Heart left ventricle (tissue), 13 donors: ENCODE data around the gene TMEM120B.
"Not testable (repeated sequence)": the region's sequence is repeated elsewhere in the genome, so short reads cannot be mapped to it uniquely, and the experiment has no call there.

Experiments
- CTCF ChIP-seq, 12 donors: fragments of 200-600 bp; sonication (generic) in 4 of 12; IDR thresholded peaks; one replicate each; pipeline versions ENCODE4 v1.5.0 to v1.8.0; 2018 to 2022; ENCODE audit warnings: antibody characterized with exemption in 12 of 12, mild to moderate bottlenecking in 5 of 12
- POLR2A ChIP-seq, 2 donors: fragments of 450-650 bp; IDR thresholded peaks; one replicate each; pipeline ENCODE4 v1.6.1; 2017; ENCODE audit warnings: antibody characterized with exemption in 2 of 2, mild to moderate bottlenecking in 2 of 2, moderate library complexity in 2 of 2
- donor health status: ischemic (EF 13 %, LVEDD 7.1; RV severe dilation, severe dysfunction).
- donor health status: DM: no; HTN: yes; CAD: no.
- donor health status: DM: no; HTN: no; CAD: no.
- donor health status: ischemic (EF 25% LVEDD 6.9; RV normal size, moderate dysfunction).
- donor health status: ischemic (EF 25% LVEDD 5.7; RV mildly dilated, moderate dysfunction).
- donor health status: ischemic (EF 35%, LVEDD 5.7; RV mildly dilated, moderate dysfunction).
- donor health status: nonischemic (EF 11% LVEDD 7.7; RV severe dilation, severe dysfunction).
- donor health status: DM: yes; HTN: yes; CAD: no.
- donor health status: PGD.
- donor health status: ischemic (EF 29% LVEDD 5.4; RV normal size, mild dysfunction).
- donor health status: nonischemic (EF 23%, LVEDD 6.1; RV moderate dilation, normal function).

- not testable (repeated sequence) for TF ChIP-seq CTCF, POLR2A (IDR thresholded peaks at IDR 0.05)
Observed at GRCh38 chr12:121709064-121709424, 3.5 kb upstream of the TMEM120B start.
